H4 (cell line): ENCODE results near the gene DNMT3L. TPM values are rescaled to one million over a fixed set of nuclear protein-coding genes. Genes with fewer than 3 reads are reported as not detected.
"Not testable (repeated sequence)": the region's sequence is repeated elsewhere in the genome, so short reads cannot be mapped to it uniquely, and the experiment has no call there.

Experiments
- DNase-seq: peaks from one replicate; pipeline ENCODE4 v3.0.0-alpha.2; 2015; ENCODE audit warnings: low spot score
- total RNA-seq: library from RNA; depleted of rRNA; stranded (reverse); fragments of >200 nt; shearing (Covaris generic); gene quantifications from 2 replicates; pipeline ENCODE4 v1.2.3, GENCODE V29; 2014

The DNMT3L gene
- total RNA-seq, 1 experiment from 2014 or later = not detected

GRCh38 chr21:44249204-44250037, 12.3 kb downstream of the DNMT3L start:
- not testable (repeated sequence) for DNase-seq

- DNase-seq = not testable (repeated sequence)
Measured at GRCh38 chr21:44247904-44248303, 13.8 kb downstream of the DNMT3L start.

- not testable (repeated sequence) for DNase-seq
Measured at GRCh38 chr21:44243980-44244379, 17.7 kb downstream of the DNMT3L start.

- DNase-seq = not testable (repeated sequence)
Measured at GRCh38 chr21:44241281-44241680, 20.4 kb downstream of the DNMT3L start.

- DNase-seq = not testable (repeated sequence)
Measured at GRCh38 chr21:44240842-44241241, 20.9 kb downstream of the DNMT3L start, which contains the start of gene ICOSLG. Gene ICOSLG, minus strand, starts transcription at chr21:44240943. Its CDS starts 126 bp downstream, at chr21:44240817.

GRCh38 chr21:44240353-44240752, 21.3 kb downstream of the DNMT3L start:
- DNase-seq = not testable (repeated sequence)

GRCh38 chr21:44229561-44229960, 32.1 kb downstream of the DNMT3L start:
- DNase-seq = not testable (repeated sequence)

GRCh38 chr21:44228109-44228508, 33.6 kb downstream of the DNMT3L start:
- not testable (repeated sequence) for DNase-seq

GRCh38 chr21:44227614-44228013, 34.1 kb downstream of the DNMT3L start:
- not testable (repeated sequence) for DNase-seq

GRCh38 chr21:44225605-44226004, 36.1 kb downstream of the DNMT3L start:
- not testable (repeated sequence) for DNase-seq

GRCh38 chr21:44223334-44223733, 38.4 kb downstream of the DNMT3L start:
- not testable (repeated sequence) for DNase-seq

GRCh38 chr21:44220674-44221073, 41.0 kb downstream of the DNMT3L start:
- DNase-seq = not testable (repeated sequence)

GRCh38 chr21:44218461-44218860, 43.2 kb downstream of the DNMT3L start:
- not testable (repeated sequence) for DNase-seq

GRCh38 chr21:44211978-44212377, 49.7 kb downstream of the DNMT3L start:
- not testable (repeated sequence) for DNase-seq

GRCh38 chr21:44211574-44211973, 50.1 kb downstream of the DNMT3L start:
- DNase-seq = not testable (repeated sequence)

- DNase-seq = not testable (repeated sequence)
Measured at GRCh38 chr21:44207860-44208646, 53.6 kb downstream of the DNMT3L start.

GRCh38 chr21:44206698-44207676, 54.7 kb downstream of the DNMT3L start:
- not testable (repeated sequence) for DNase-seq

GRCh38 chr21:44206187-44206586, 55.5 kb downstream of the DNMT3L start:
- not testable (repeated sequence) for DNase-seq

GRCh38 chr21:44202590-44203299, 59.0 kb downstream of the DNMT3L start:
- not testable (repeated sequence) for DNase-seq

GRCh38 chr21:44199997-44200396, 61.7 kb downstream of the DNMT3L start:
- DNase-seq = peak; percentile 2
